Esophagus muscularis mucosa (tissue), 4 donors: Measurements from ENCODE around the gene CHI3L2.

ENCODE experiments used
- CTCF ChIP-seq, 3 experiments: fragments of 200-600 bp in 2 of 3; fragments of 450-650 bp in 1 of 3; sonication (generic) in 2 of 3; IDR thresholded peaks; one replicate each; pipeline ENCODE4 v1.5.1; 2017 to 2019; ENCODE audit warnings: antibody characterized with exemption in 3 of 3, mild to moderate bottlenecking in 2 of 3, moderate library complexity in 1 of 3
- EP300 ChIP-seq: sonication (generic); formaldehyde crosslinking; IDR thresholded peaks from one replicate; pipeline ENCODE4 v1.6.1; 2017; ENCODE audit warnings: antibody characterized with exemption
- POLR2A ChIP-seq: fragments of 450-650 bp; IDR thresholded peaks from one replicate; pipeline ENCODE4 v1.6.1; 2017; ENCODE audit warnings: antibody characterized with exemption, moderate library complexity, mild to moderate bottlenecking, low read depth
- POLR2AphosphoS5 ChIP-seq, 2 donors: sonication (generic); formaldehyde crosslinking; IDR thresholded peaks; one replicate each; pipeline ENCODE4 v1.6.1; 2017; ENCODE audit warnings: antibody characterized with exemption in 2 of 2

DNA sequence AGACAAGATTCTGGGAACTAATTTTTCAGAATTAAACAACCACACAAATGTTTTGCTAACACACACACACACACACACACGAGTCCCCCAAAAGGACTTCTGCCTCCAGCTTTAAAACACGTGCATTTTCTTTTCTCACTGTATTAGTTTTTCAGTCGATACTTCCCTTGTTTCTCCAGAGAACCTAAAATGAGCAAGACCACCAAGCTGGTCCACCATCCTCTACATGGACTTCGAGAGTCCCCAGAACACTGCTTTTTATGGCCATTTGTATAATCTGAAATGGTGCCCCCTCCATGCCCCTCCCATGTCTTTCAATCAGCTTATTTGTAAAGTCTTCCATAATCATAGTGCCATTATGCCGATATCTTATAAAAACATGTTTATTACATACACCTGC, 10.8 kb upstream of the CHI3L2 start:
- TF ChIP-seq CTCF (IDR thresholded peaks at IDR 0.05) (no peak), POLR2AphosphoS5 (IDR thresholded peaks at IDR 0.05) (no peak), POLR2A (no peak), EP300 (no peak)
